HG02938 (cell line): ENCODE measurements around the gene FA2H.
A peak's percentile ranks its signal among the peaks of the same experiment; 100 is the strongest.
"Not testable (repeated sequence)": the region's sequence is repeated elsewhere in the genome, so short reads cannot be mapped to it uniquely, and the experiment has no call there.

Experiments
- ATAC-seq: cut with Tn5 transposase; IDR thresholded peaks from one replicate; pipeline ENCODE4 v1.9.1; 2021; ENCODE audit warnings: mild to moderate bottlenecking, moderate library complexity; ENCODE audit not compliant: unreplicated experiment

The FA2H gene

GRCh38 chr16:74695450-74696422 is 78.9 kb downstream of the FA2H start:
- peak; percentile 93 for ATAC-seq

DNA sequence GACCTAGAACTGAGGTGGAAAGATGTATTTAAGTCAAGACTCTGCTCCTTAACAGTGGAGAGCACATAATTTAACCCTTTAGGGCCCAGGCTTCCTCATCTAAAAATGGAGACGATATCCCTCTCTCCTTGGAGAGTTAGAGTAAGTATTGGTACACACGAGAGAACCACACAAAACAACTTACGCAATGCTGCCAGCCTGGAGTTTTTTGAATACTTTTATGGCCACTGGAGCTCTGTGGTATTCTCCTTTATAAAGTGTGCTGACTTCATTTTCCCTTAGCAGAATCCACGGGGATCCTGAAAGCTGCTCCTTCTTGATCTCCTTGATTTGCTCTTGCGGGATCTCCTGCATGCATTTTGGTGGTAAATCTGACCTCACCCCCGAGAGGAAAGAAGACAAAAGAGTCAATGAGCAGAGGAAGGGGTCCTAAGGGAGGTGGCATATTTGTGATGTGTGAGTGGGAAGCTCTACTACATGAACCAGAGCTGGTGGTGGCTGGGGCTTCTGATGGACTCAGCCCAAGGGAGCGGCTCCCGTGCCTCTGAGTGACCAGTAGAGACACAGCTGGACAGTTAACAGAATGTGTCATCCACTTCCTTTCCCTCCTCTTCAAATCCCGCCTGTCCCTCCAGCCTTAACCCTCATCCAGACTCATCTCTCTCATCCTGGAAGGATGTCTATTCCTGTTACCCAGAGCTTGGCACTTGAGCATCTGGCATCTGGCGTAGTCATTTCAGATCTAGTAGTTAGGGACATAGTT is 83.3 kb downstream of the FA2H start:
- no peak for ATAC-seq

DNA sequence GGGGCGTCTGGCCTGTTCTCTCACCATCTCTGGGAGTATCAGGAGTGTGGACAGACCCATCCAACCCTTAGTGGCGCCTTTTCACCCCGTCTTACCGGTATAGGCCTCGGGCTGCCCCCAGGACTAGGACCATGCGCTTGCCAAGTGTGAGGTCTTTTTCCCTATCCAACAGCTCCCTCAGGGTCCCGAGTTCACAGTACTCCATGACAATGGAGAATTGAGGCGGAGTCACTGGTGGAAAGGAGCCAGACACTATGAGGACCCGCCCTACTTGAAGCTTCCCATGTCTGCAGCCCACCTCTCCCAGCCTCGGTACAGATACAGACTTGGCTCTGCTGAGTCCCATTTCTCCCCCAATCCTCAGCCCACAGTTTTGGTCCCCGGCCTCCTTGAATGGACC is 92.1 kb downstream of the FA2H start:
- ATAC-seq, result no peak

GRCh38 chr16:74680681-74681080 is 93.9 kb downstream of the FA2H start:
- ATAC-seq, result no peak

GRCh38 chr16:74679983-74680382 is 94.6 kb downstream of the FA2H start:
- ATAC-seq, result no peak

GRCh38 chr16:74677868-74678267 is 96.8 kb downstream of the FA2H start:
- no peak for ATAC-seq

DNA sequence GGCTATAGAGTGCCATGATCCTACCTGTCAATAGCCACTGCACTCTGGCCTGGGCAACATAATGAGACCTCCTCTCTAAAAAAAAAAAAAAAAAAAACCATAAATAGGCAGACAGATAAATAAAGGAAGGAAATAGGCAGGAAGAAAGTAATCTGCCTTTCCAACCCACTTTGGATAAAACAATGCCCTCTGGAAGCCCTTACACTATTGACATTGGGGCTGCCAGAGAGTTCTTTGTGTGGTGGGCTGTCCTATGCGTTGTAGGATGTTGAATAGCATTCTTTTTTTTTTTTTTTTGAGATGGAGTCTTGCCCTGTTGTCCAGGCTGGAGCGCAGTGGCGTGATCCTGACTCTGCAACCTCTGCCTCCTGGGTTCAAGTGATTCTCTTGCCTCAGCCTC is 100.7 kb downstream of the FA2H start:
- ATAC-seq, result no peak

- ATAC-seq, result not testable (repeated sequence)
Measured at GRCh38 chr16:74668877-74669276, 105.7 kb downstream of the FA2H start.

DNA sequence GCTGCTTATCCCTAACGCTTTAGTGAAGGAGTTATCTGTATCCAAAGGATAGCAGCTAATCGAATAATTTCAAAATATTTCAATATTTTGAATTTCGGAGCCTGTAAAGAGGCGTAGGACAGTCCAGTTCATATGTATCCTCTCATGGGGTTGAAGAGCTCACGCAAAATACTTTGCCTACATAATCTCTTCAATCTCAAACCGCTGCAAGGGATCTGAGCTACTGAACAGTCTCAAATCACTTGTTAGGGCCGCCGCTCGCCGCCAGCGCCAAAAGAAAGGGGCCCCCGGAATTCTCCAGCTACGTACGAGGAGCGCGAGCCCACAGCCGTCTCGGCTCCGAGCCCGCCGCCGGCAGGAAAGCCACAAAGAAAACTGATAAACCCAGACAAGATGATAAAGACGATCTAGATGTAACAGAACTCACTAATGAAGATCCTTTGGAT is 107.3 kb downstream of the FA2H start:
- ATAC-seq, result no peak

DNA sequence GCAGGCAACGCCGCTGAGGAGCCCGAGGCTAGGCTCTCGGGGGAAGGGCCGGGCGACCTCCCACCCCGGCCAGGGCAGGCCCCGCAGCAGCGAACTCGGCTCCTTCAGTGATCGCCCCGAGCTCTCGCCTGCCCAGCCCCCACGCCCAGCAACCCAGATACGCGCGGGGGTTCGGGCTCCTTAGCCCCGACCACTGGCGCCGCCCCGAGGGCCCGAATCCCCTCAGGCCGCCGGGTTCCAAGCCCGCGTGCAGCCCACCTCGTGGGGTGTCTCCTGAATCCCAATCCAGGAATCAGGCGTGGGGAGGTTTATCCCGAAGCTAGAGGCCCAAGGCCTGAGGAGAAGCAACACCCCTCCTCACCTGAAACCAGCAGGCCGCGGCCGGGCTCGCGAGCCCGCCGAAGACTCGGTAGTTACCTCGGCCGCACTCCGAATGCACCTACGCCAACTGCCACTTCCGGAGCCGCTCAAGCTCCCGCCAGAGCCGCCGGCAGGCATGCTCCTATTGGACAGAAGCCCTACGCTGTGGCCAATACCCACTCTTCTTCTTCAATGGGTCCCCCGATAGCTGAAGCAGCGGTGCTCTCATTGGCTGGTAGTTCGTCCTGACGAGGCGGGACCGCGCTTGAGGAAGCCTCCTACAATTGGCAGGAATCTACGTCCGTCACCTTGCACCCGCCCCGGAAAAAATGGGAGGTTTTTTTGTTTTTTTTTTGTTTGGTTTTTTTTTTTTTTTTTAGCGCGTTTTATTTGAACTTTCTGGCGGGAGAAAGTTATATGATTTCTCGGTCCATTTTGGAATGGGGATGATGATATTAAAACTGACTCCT is 108.0 kb downstream of the FA2H start, which contains the start of gene RFWD3:
Gene RFWD3, minus strand, starts transcription at position 453 of the 830 bp plus-strand sequence. CDS start 5,428 bp downstream, outside the sequence.
- peak; percentile 100 for ATAC-seq

GRCh38 chr16:74666010-74666421 is 108.6 kb downstream of the FA2H start:
- ATAC-seq, result no peak
